Tibial artery (tissue), 4 donors: Measurements from ENCODE around the gene RFTN2.
"Not testable (repeated sequence)": the region's sequence is repeated elsewhere in the genome, so short reads cannot be mapped to it uniquely, and the experiment has no call there.

ENCODE experiments used
- DNase-seq, 2 donors: peaks; one replicate each; pipeline ENCODE4 v3.0.0-alpha.2; 2019
- H3K27ac ChIP-seq, 2 donors: fragments of 200-600 bp; sonication (generic) in 1 of 2; 1 replicate in 1 of 2; 2 replicates in 1 of 2; pipeline ENCODE4 v1.5.1; 2018 to 2019; ENCODE audit warnings: mild to moderate bottlenecking in 1 of 2
- H3K27me3 ChIP-seq, 2 donors: fragments of 200-600 bp; sonication (generic) in 1 of 2; one replicate each; pipeline versions ENCODE4 v1.5.1 to v1.6.0; 2016 to 2019
- H3K36me3 ChIP-seq, 3 donors: fragments of 200-600 bp; sonication (generic) in 2 of 3; one replicate each; pipeline ENCODE4 v1.5.1; 2016 to 2019; ENCODE audit warnings: mild to moderate bottlenecking in 2 of 3
- H3K4me1 ChIP-seq, 4 donors: fragments of 200-600 bp; sonication (generic) in 2 of 4; 1 replicate in 3 of 4; 2 replicates in 1 of 4; pipeline ENCODE4 v1.5.1; 2016 to 2019
- H3K4me3 ChIP-seq, 2 donors: fragments of 200-600 bp; sonication (generic) in 1 of 2; 1 replicate in 1 of 2; 2 replicates in 1 of 2; pipeline ENCODE4 v1.5.1; 2018 to 2019; ENCODE audit warnings: mild to moderate bottlenecking in 2 of 2
- H3K9me3 ChIP-seq, 3 donors: fragments of 200-600 bp; sonication (generic) in 1 of 3; one replicate each; pipeline ENCODE4 v1.5.1; 2016 to 2019
- CTCF ChIP-seq, 2 experiments: fragments of 200-600 bp in 1 of 2; fragments of 450-650 bp in 1 of 2; IDR thresholded peaks; one replicate each; pipeline ENCODE4 v1.5.1; 2017 to 2019; ENCODE audit warnings: antibody characterized with exemption in 2 of 2, mild to moderate bottlenecking in 1 of 2, moderate library complexity in 1 of 2
- intact Hi-C: fragments of 100-400 bp; cut with DNase I; formaldehyde crosslinking; loops from one replicate; pipeline ENCODE4 v1.15.0; 2023; ENCODE audit warnings: low total_unique reads

RFTN2 gene

GRCh38 chr2:197556456-197556855 is 118.9 kb downstream of the RFTN2 start:
- Histone ChIP-seq H3K27me3 (no peaks in the 10 kb centered on the region), H3K4me3 (no peak overlapping the region), H3K9me3 (no peaks in the 10 kb centered on the region), H3K27ac (peak overlapping the region in 1 of 2 donors; percentile 7), H3K4me1 (peaks cover 0 to 13% (median 3%) of the 10 kb centered on the region in 4 donors), H3K36me3 (peaks cover 20 to 46% (median 22%) of the 10 kb centered on the region in 3 donors)
- TF ChIP-seq CTCF (IDR thresholded peaks at IDR 0.05) = no peak
- no peak for DNase-seq
- intact Hi-C loops = no loop called here

GRCh38 chr2:197555467-197555866 is 119.9 kb downstream of the RFTN2 start:
- intact Hi-C loops = no loop called here

GRCh38 chr2:197551260-197551659 is 124.1 kb downstream of the RFTN2 start:
- H3K4me1 ChIP-seq, H3K9me3 ChIP-seq, intact Hi-C loops, H3K4me3 ChIP-seq, DNase-seq, H3K27me3 ChIP-seq, H3K27ac ChIP-seq: not testable (repeated sequence)
- H3K36me3 ChIP-seq = peaks cover 34 to 80% (median 45%) of the 10 kb centered on the region in 3 donors

More at GRCh38 chr2:197555467-197555866, 119.9 kb downstream of the RFTN2 start:
- Histone ChIP-seq H3K36me3 (peaks cover 26 to 51% (median 28%) of the 10 kb centered on the region in 3 donors), H3K4me3 (no peak overlapping the region), H3K27ac (no peak overlapping the region), H3K4me1 (peaks cover 0 to 13% (median 3%) of the 10 kb centered on the region in 4 donors), H3K27me3 (no peaks in the 10 kb centered on the region), H3K9me3 (no peaks in the 10 kb centered on the region)
- DNase-seq = no peak
- no peak for TF ChIP-seq CTCF (IDR thresholded peaks at IDR 0.05)

GRCh38 chr2:197548582-197548981 is 126.8 kb downstream of the RFTN2 start:
- DNase-seq = no peak
- no peak for TF ChIP-seq CTCF (IDR thresholded peaks at IDR 0.05)
- Histone ChIP-seq H3K9me3 (no peaks in the 10 kb centered on the region), H3K4me1 (no peaks in the 10 kb centered on the region), H3K4me3 (no peak overlapping the region), H3K27ac (no peak overlapping the region), H3K27me3 (no peaks in the 10 kb centered on the region), H3K36me3 (peaks cover 33 to 88% (median 44%) of the 10 kb centered on the region in 3 donors)
- intact Hi-C loops = no loop called here

- Histone ChIP-seq H3K27me3 (no peaks in the 10 kb centered on the region), H3K36me3 (peaks cover 33 to 90% (median 49%) of the 10 kb centered on the region in 3 donors), H3K4me3 (no peak overlapping the region), H3K9me3 (no peaks in the 10 kb centered on the region), H3K4me1 (no peaks in the 10 kb centered on the region), H3K27ac (no peak overlapping the region)
- intact Hi-C loops = no loop called here
- TF ChIP-seq CTCF (IDR thresholded peaks at IDR 0.05) = no peak
- no peak for DNase-seq
Measured at GRCh38 chr2:197547163-197547900, 128.1 kb downstream of the RFTN2 start.

GRCh38 chr2:197543206-197543605 is 132.2 kb downstream of the RFTN2 start:
- intact Hi-C loops = no loop called here
- Histone ChIP-seq H3K9me3 (no peaks in the 10 kb centered on the region), H3K27me3 (no peaks in the 10 kb centered on the region), H3K4me3 (no peak overlapping the region), H3K4me1 (no peaks in the 10 kb centered on the region), H3K27ac (no peak overlapping the region), H3K36me3 (peaks cover 24 to 75% (median 41%) of the 10 kb centered on the region in 3 donors)
- DNase-seq = no peak
- no peak for TF ChIP-seq CTCF (IDR thresholded peaks at IDR 0.05)
